A673 (cell line): ENCODE measurements around the gene TOMM40L. TPM values are rescaled to one million over a fixed set of nuclear protein-coding genes. Genes with fewer than 3 reads are reported as not detected.
A peak's percentile ranks its signal among the peaks of the same experiment; 100 is the strongest.

Source experiments
- BruUV-seq: library from RNA; stranded (reverse); fragments of 400-500 nt; replicated peaks from 2 replicates; lab custom pipeline; 2021; lab: Mats Ljungman, UMichigan
- CTCF ChIA-PET: fragments of 300-600 bp; sonication (Branson Sonifier 250); formaldehyde crosslinking; loops from one replicate; lab custom pipeline; 2022; ENCODE audit warnings: antibody characterized with exemption; lab: Charles Lee
- POLR2A ChIA-PET: fragments of 300-600 bp; sonication (Branson Sonifier 250); formaldehyde crosslinking; loops from one replicate; lab custom pipeline; 2022; ENCODE audit warnings: antibody characterized with exemption; ENCODE audit not compliant: low non-redundant PET; lab: Charles Lee
- DNase-seq: peaks from one replicate; pipeline ENCODE4 v3.0.0-alpha.2; 2015; ENCODE audit warnings: low spot score
- H3K27ac ChIP-seq: fragments of 200-600 bp; sonication (generic); 2 replicates; pipeline ENCODE4 v1.5.1; 2016; ENCODE audit warnings: mixed run types, low read depth, mild to moderate bottlenecking, mixed read lengths, antibody characterized with exemption, low read length; ENCODE audit not compliant: poor library complexity, severe bottlenecking
- H3K27me3 ChIP-seq: fragments of 200-600 bp; sonication (generic); replicated peaks from 2 replicates; pipeline ENCODE4 v1.6.1; 2017; ENCODE audit warnings: mixed run types, low read depth, mild to moderate bottlenecking, mixed read lengths, antibody characterized with exemption, low read length; ENCODE audit not compliant: insufficient read depth, poor library complexity
- H3K36me3 ChIP-seq: fragments of 200-600 bp; sonication (generic); 2 replicates; pipeline ENCODE4 v1.6.1; 2016; ENCODE audit warnings: mixed run types, mild to moderate bottlenecking, mixed read lengths, antibody characterized with exemption, low read length; ENCODE audit not compliant: insufficient read depth, poor library complexity, severe bottlenecking
- H3K4me1 ChIP-seq: fragments of 200-600 bp; sonication (generic); 2 replicates; pipeline ENCODE4 v1.6.1; 2017; ENCODE audit warnings: mixed run types, mild to moderate bottlenecking, mixed read lengths, antibody characterized with exemption, low read length; ENCODE audit not compliant: insufficient read depth, poor library complexity, severe bottlenecking
- H3K4me3 ChIP-seq: fragments of 200-600 bp; sonication (generic); 2 replicates; pipeline ENCODE4 v1.5.1; 2016; ENCODE audit warnings: low read depth, mixed run types, mild to moderate bottlenecking, mixed read lengths, low read length; ENCODE audit not compliant: poor library complexity, severe bottlenecking
- H3K9me3 ChIP-seq: fragments of 200-600 bp; sonication (generic); 2 replicates; pipeline ENCODE4 v1.6.1; 2016; ENCODE audit warnings: mixed run types, low read depth, mild to moderate bottlenecking, mixed read lengths, antibody characterized with exemption, low read length; ENCODE audit not compliant: poor library complexity, severe bottlenecking
- EZH2 ChIP-seq: fragments of 200-600 bp; sonication (generic); IDR thresholded peaks from 2 replicates; pipeline ENCODE4 v1.6.1; 2017; ENCODE audit warnings: borderline replicate concordance, low read depth, mild to moderate bottlenecking, mixed read lengths, antibody characterized with exemption, low read length; ENCODE audit not compliant: poor library complexity, severe bottlenecking
- intact Hi-C: fragments of 100-400 bp; cut with micrococcal nuclease; formaldehyde crosslinking; loops from one replicate; pipeline ENCODE4 v1.10.0; 2022; ENCODE audit not compliant: unreplicated experiment
- total RNA-seq: library from RNA; stranded (reverse); gene quantifications from 2 replicates; pipeline ENCODE4 v1.2.3, GENCODE V29; 2021
- TF ChIP-seq, protein P1 (sequence below): fragments of 300-800, 200-600 bp; sonication (generic); conservative IDR thresholded peaks from 2 replicates; pipeline ENCODE4 v1.5.1; 2017; ENCODE audit warnings: low read depth, mild to moderate bottlenecking, antibody characterized with exemption, low read length, moderate library complexity, mixed read lengths

TOMM40L gene
- total RNA-seq, 1 experiment from 2014 or later, result 14.0 TPM

DNA sequence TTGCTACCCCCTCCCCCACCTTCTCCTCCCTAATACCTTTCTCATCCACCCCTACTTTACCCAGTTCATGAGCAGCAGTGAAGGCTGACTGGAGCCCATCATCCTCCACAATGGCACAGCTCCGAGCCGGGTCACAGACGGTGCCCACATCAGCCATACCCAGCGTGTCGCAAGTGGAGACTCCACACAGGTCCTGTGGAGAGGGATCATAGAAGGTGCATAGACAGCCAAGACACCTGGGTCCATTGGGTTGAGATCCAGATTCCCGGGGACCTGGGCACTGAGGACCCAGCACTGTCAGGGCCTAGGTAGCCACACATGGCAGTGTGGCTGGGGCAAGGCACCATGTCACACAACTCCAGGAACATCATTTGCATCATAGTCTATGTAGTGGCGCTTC, 29.7 kb upstream of the TOMM40L start:
- peaks cover 47% of the 10 kb centered on the region for H3K36me3 ChIP-seq
- H3K27me3 ChIP-seq, result no peaks in the 10 kb centered on the region
- TF ChIP-seq, protein P1, sequence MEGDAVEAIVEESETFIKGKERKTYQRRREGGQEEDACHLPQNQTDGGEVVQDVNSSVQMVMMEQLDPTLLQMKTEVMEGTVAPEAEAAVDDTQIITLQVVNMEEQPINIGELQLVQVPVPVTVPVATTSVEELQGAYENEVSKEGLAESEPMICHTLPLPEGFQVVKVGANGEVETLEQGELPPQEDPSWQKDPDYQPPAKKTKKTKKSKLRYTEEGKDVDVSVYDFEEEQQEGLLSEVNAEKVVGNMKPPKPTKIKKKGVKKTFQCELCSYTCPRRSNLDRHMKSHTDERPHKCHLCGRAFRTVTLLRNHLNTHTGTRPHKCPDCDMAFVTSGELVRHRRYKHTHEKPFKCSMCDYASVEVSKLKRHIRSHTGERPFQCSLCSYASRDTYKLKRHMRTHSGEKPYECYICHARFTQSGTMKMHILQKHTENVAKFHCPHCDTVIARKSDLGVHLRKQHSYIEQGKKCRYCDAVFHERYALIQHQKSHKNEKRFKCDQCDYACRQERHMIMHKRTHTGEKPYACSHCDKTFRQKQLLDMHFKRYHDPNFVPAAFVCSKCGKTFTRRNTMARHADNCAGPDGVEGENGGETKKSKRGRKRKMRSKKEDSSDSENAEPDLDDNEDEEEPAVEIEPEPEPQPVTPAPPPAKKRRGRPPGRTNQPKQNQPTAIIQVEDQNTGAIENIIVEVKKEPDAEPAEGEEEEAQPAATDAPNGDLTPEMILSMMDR, result no peak
- no peak for TF ChIP-seq EZH2
- peak overlapping the region; percentile 87 for H3K27ac ChIP-seq
- H3K4me3 ChIP-seq, result no peak overlapping the region
- DNase-seq, result no peak
- ChIA-PET POLR2A (no interaction called here), CTCF (no interaction called here)
- intact Hi-C loops, result no loop called here
- BruUV-seq, result no TSS peak
- peaks cover 47% of the 10 kb centered on the region for H3K4me1 ChIP-seq
- H3K9me3 ChIP-seq, result no peaks in the 10 kb centered on the region

DNA sequence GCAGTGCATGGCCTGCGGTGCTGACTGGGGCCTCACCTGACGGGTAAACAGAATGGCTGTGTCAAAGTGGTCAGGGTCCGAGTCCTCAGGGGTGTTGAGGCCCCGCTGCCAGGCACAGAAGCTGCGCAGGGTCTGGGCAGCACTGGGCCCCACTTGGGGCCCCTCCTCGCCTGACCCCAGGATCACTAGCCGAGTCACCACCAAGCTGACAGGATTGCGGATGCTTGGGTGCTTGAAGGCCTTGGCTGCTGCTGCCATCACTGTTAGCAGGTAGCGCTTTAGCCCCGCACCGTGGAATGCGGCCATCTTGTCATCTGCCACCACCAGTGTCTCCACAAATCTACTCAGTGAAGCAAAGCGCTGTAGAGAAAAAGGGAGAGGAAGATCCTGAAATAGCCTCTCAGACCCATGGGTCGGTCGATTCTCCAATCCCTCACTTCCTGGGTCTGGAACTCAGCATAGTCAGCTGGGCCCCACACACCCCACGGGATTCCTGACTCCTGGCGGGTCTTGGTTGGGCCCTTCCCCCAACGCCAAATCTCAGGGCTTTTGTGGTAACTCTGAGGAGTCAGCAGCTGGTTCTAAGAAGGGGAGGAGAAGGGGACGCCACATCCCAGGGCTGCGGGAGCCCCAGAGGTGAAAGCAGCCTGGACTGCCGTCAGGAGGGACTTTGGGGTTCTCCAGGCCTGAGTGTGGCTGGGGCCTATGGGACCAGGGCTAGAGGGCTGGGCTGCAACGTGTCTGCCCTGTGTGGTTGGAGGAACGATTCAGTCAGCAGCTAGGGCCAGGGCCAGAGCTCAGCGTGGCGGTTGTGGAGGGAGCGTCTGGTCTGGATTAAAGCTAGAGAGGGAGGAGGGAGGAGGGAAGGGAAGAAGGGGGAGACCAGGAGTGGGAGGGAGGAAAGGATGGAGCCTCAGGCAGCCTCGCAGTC, 29.1 kb upstream of the TOMM40L start:
- H3K36me3 ChIP-seq, result peaks cover 40% of the 10 kb centered on the region
- H3K4me1 ChIP-seq, result peaks cover 54% of the 10 kb centered on the region
- ChIA-PET CTCF (no interaction called here), POLR2A (interaction anchor here (0.5 kb wide), 1 partner anchor 89 kb away, joined by 13 read pairs; no protein-coding TSS in a partner anchor)
- H3K27ac ChIP-seq, result peak overlapping the region; percentile 87
- peak; percentile 46 for DNase-seq
- intact Hi-C loops, result no loop called here
- H3K9me3 ChIP-seq, result no peaks in the 10 kb centered on the region
- no peak for TF ChIP-seq EZH2
- TF ChIP-seq, protein P1, result no peak
- H3K4me3 ChIP-seq, result peak overlapping the region; percentile 57
- no TSS peak for BruUV-seq
- no peaks in the 10 kb centered on the region for H3K27me3 ChIP-seq

DNA sequence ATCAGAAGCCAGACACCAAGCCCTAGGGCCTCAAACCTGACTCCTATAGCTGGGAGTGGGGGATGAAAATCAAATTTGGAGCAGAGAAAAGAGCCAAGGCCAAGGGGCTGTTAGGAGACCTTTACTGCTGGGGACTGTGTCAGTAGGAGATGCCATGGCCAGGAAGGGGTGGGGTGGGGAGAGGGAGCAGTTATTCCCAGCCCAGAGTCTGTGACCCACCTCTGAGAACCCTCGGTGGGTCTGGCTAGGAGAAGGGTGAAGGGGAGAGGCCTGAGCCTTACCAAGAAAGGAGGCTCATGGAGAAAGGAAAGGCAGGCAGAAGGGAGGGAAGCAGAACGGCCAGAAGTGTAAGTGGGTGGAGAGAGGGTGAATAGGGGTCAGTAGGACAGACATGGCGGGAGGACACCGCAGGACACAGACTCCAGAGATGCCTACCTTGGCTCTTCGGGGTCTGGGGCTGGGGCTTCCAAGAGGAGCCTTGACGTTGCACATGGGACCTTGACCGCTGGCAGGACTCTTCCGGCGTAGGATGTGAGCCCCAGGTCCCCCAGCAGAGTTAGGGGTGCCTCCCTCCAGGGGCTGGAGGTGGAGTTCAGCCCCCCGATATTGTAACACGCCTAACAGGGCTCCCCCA, 28.2 kb upstream of the TOMM40L start:
- POLR2A ChIA-PET, result no interaction called here

More for the DNA sequence above, 28.2 kb upstream of the TOMM40L start:
- H3K4me1 ChIP-seq, result peaks cover 55% of the 10 kb centered on the region
- H3K27ac ChIP-seq, result peak overlapping the region; percentile 87
- intact Hi-C loops, result no loop called here
- TF ChIP-seq EZH2, result no peak
- TF ChIP-seq, protein P1, result no peak
- peaks cover 33% of the 10 kb centered on the region for H3K36me3 ChIP-seq
- DNase-seq, result no peak
- H3K9me3 ChIP-seq, result no peaks in the 10 kb centered on the region
- no peaks in the 10 kb centered on the region for H3K27me3 ChIP-seq
- H3K4me3 ChIP-seq, result peak overlapping the region; percentile 57
- CTCF ChIA-PET, result interaction anchor here (0.6 to 0.7 kb wide), 2 partner anchors 28 to 164 kb away, joined by 5 to 7 read pairs; partner anchors contain the start of gene TOMM40L
- BruUV-seq, result no TSS peak
